ENCODE data around the gene MORN5.

GRCh38 chr9:122133263-122133983 lies 26.3 kb upstream of the MORN5 start:
- TF ChIP-seq, protein P1, sequence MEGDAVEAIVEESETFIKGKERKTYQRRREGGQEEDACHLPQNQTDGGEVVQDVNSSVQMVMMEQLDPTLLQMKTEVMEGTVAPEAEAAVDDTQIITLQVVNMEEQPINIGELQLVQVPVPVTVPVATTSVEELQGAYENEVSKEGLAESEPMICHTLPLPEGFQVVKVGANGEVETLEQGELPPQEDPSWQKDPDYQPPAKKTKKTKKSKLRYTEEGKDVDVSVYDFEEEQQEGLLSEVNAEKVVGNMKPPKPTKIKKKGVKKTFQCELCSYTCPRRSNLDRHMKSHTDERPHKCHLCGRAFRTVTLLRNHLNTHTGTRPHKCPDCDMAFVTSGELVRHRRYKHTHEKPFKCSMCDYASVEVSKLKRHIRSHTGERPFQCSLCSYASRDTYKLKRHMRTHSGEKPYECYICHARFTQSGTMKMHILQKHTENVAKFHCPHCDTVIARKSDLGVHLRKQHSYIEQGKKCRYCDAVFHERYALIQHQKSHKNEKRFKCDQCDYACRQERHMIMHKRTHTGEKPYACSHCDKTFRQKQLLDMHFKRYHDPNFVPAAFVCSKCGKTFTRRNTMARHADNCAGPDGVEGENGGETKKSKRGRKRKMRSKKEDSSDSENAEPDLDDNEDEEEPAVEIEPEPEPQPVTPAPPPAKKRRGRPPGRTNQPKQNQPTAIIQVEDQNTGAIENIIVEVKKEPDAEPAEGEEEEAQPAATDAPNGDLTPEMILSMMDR (IDR thresholded peaks at IDR 0.05), result no peak
- TF ChIP-seq CBX2 (IDR thresholded peaks at IDR 0.05; ENCODE audit: borderline replicate concordance, low read depth) (no peak), POLR2A (IDR thresholded peaks at IDR 0.05; ENCODE audit: low read length) (no peak), CBX8 (IDR thresholded peaks at IDR 0.05) (no peak), MYC (IDR thresholded peaks at IDR 0.05; ENCODE audit: borderline replicate concordance, low read length) (no peak), JUN (IDR thresholded peaks at IDR 0.05) (no peak), KDM1A (IDR thresholded peaks at IDR 0.05; ENCODE audit: low read depth) (no peak), EP300 (IDR thresholded peaks at IDR 0.05) (no peak), NR3C1 (IDR thresholded peaks at IDR 0.05) (no peak), RAD21 (conservative IDR thresholded peaks at IDR 0.05 in 1 of 2, IDR thresholded peaks at IDR 0.05 in 1 of 2) (no peak), FOSB (CRISPR knock-in tag; IDR thresholded peaks at IDR 0.05) (no peak), CHD2 (IDR thresholded peaks at IDR 0.05; ENCODE audit: low read length, partially characterized antibody) (no peak), BHLHE40 (IDR thresholded peaks at IDR 0.05; ENCODE audit: low read depth, low read length) (no peak)
